HepG2 (cell line): ENCODE measurements around the gene MAPK11. TPM values are rescaled to one million over a fixed set of nuclear protein-coding genes. Genes with fewer than 3 reads are reported as not detected.

ENCODE experiments used
- BRF2 ChIP-seq: sonication (generic); formaldehyde crosslinking; IDR thresholded peaks from 2 replicates; pipeline ENCODE4 v1.8.1; 2022; ENCODE audit warnings: mild to moderate bottlenecking, missing genetic modification reagents
- CAMTA2 ChIP-seq: sonication (generic); formaldehyde crosslinking; IDR thresholded peaks from 2 replicates; pipeline ENCODE4 v1.4.0; 2020; ENCODE audit warnings: mild to moderate bottlenecking, missing genetic modification reagents, borderline replicate concordance
- FOXK1 ChIP-seq: sonication (generic); formaldehyde crosslinking; IDR thresholded peaks from 2 replicates; pipeline ENCODE4 v1.4.0; 2020; ENCODE audit warnings: low read depth, missing genetic modification reagents, borderline replicate concordance
- FOXP1 ChIP-seq, 2 experiments: fragments of 450-650 bp in 1 of 2; IDR thresholded peaks; 2 replicates each; pipeline ENCODE4 v1.6.1; 2017 to 2018; ENCODE audit warnings: antibody characterized with exemption in 1 of 2
- GATAD1 ChIP-seq: IDR thresholded peaks from 2 replicates; pipeline ENCODE4 v1.6.1; 2016; ENCODE audit warnings: missing genetic modification reagents, missing compliant biosample characterization
- LBX2 ChIP-seq: sonication (generic); formaldehyde crosslinking; IDR thresholded peaks from 2 replicates; pipeline ENCODE4 v1.5.0; 2020; ENCODE audit warnings: missing genetic modification reagents, mild to moderate bottlenecking, borderline replicate concordance
- MEIS1 ChIP-seq: sonication (generic); formaldehyde crosslinking; IDR thresholded peaks from 2 replicates; pipeline ENCODE4 v1.9.0; 2021; ENCODE audit warnings: mild to moderate bottlenecking, missing genetic modification reagents, moderate library complexity, borderline replicate concordance
- MLLT10 ChIP-seq: sonication (generic); formaldehyde crosslinking; IDR thresholded peaks from 2 replicates; pipeline ENCODE4 v1.4.0; 2020; ENCODE audit warnings: missing genetic modification reagents
- PAF1 ChIP-seq: IDR thresholded peaks from 2 replicates; pipeline ENCODE4 v1.6.1; 2016; ENCODE audit warnings: missing genetic modification reagents, missing compliant biosample characterization
- RFXAP ChIP-seq: sonication (generic); formaldehyde crosslinking; IDR thresholded peaks from 2 replicates; pipeline ENCODE4 v1.4.0; 2020; ENCODE audit warnings: missing genetic modification reagents, borderline replicate concordance
- RNF2 ChIP-seq: fragments of 450-650 bp; conservative IDR thresholded peaks from 2 replicates; pipeline ENCODE4 v1.6.1; 2016; ENCODE audit warnings: low read depth
- SP4 ChIP-seq: sonication (generic); formaldehyde crosslinking; IDR thresholded peaks from 2 replicates; pipeline ENCODE4 v1.8.1; 2023; ENCODE audit warnings: mild to moderate bottlenecking, missing genetic modification reagents
- TEF ChIP-seq: sonication (generic); formaldehyde crosslinking; IDR thresholded peaks from 2 replicates; pipeline ENCODE4 v1.5.0; 2020; ENCODE audit warnings: missing genetic modification reagents
- THAP11 ChIP-seq: IDR thresholded peaks from 2 replicates; pipeline ENCODE4 v1.6.1; 2016; ENCODE audit warnings: missing biosample characterization, missing genetic modification reagents
- XBP1 ChIP-seq: sonication (generic); formaldehyde crosslinking; IDR thresholded peaks from 2 replicates; pipeline ENCODE4 v1.5.0; 2020; ENCODE audit warnings: missing genetic modification reagents
- ZBTB20 ChIP-seq: sonication (generic); formaldehyde crosslinking; IDR thresholded peaks from 2 replicates; pipeline ENCODE4 v1.8.1; 2023; ENCODE audit warnings: missing genetic modification reagents, low read depth, mild to moderate bottlenecking, borderline replicate concordance
- ZNF383 ChIP-seq: sonication (generic); formaldehyde crosslinking; IDR thresholded peaks from 2 replicates; pipeline ENCODE4 v1.4.0; 2020; ENCODE audit warnings: missing genetic modification reagents, mild to moderate bottlenecking, borderline replicate concordance
- ZNF691 ChIP-seq: sonication (generic); formaldehyde crosslinking; IDR thresholded peaks from 2 replicates; pipeline ENCODE4 v1.4.0; 2020; ENCODE audit warnings: missing genetic modification reagents, low read depth, mild to moderate bottlenecking, borderline replicate concordance
- ZNF841 ChIP-seq: sonication (generic); formaldehyde crosslinking; IDR thresholded peaks from 2 replicates; pipeline ENCODE4 v1.8.1; 2023; ENCODE audit warnings: missing genetic modification reagents, borderline replicate concordance
- polyA plus RNA-seq, 8 experiments: library from polyadenylated mRNA; depleted of rRNA in 3 of 8; stranded (reverse) in 7 of 8; unstranded in 1 of 8; fragments of >200 nt; fragmentation: Illumina TruSeq in 4 of 8; extraction: Trizol in 4 of 8; gene quantifications; 2 replicates each; pipeline versions ENCODE4 v1.2.1 to v1.2.3, GENCODE V29; 2011 to 2016; ENCODE audit warnings: low read depth in 4 of 8, missing spikeins in 1 of 8, mixed read lengths in 1 of 8; ENCODE audit not compliant: insufficient read depth in 1 of 8
- total RNA-seq, 5 experiments: library from RNA; depleted of rRNA; stranded (reverse); fragments of >200 nt; fragmentation: Illumina TruSeq; extraction: Trizol; gene quantifications; 2 replicates each; pipeline ENCODE4 v1.2.3, GENCODE V29; 2016; ENCODE audit warnings: low read depth in 1 of 5
- TF ChIP-seq, protein P1 (sequence below): sonication (generic); formaldehyde crosslinking; IDR thresholded peaks from 2 replicates; pipeline ENCODE4 v1.4.0; 2020; ENCODE audit warnings: missing genetic modification reagents; ENCODE audit errors: not compliant biosample characterization
- TF ChIP-seq, protein P2 (sequence below): sonication (generic); formaldehyde crosslinking; IDR thresholded peaks from 2 replicates; pipeline ENCODE4 v1.4.0; 2020; ENCODE audit warnings: mild to moderate bottlenecking, low read depth, missing genetic modification reagents
- TF ChIP-seq, protein P3 (sequence below): sonication (generic); formaldehyde crosslinking; IDR thresholded peaks from 2 replicates; pipeline ENCODE4 v1.4.0; 2020; ENCODE audit warnings: mild to moderate bottlenecking, missing genetic modification reagents

Gene MAPK11
- total and polyA plus RNA-seq, 2 of the 13 experiments (the other 11 are each of a cell fraction or from before 2014, with no cell fraction given), result 0.15 to 0.17 TPM

DNA sequence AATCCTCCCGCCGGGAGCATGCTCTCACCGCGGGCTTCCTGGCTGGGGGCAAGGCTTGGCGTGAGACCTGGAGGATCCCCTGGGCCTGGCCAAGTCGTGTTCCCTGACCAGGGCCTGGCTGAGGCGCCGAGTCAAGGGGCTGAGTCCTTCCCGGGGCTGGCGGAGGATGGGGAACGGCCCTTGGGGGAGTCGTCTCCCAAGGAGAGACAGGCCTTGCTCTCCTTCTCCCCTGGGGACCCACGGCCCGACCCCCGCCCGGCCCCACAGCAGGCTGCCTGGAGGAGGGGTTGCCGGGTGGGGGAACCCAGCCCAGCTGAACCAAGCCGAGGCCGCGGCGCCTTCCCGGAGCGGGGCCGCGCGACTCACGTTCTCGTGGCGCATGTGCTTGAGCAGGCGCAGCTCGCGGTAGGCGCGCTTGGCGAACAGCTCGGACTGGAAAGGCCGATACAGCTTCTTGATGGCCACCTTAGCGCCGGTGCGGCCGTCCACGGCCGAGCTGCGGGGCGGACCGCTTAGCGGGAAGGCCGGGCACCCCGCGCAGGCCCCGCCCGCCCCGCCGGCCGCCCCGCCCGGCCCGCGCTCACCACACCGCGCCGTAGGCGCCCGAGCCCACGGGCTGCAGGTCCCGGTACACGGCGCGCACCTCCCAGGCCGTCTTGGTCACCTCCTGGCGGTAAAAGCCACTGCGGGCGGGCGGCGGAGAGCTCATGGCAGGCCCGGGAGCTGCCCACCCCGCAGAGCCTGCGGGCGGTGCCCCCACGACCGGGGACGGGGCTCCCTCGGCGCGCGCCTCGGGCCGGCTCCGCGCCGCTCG is 9.2 kb downstream of the MAPK11 start (continued):
- TF ChIP-seq, protein P1, sequence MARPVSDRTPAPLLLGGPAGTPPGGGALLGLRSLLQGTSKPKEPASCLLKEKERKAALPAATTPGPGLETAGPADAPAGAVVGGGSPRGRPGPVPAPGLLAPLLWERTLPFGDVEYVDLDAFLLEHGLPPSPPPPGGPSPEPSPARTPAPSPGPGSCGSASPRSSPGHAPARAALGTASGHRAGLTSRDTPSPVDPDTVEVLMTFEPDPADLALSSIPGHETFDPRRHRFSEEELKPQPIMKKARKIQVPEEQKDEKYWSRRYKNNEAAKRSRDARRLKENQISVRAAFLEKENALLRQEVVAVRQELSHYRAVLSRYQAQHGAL, result no peak
- TF ChIP-seq XBP1 (no peak), PAF1 (CRISPR knock-in tag) (no peak), LBX2 (CRISPR knock-in tag) (no peak), CAMTA2 (CRISPR knock-in tag) (no peak), RFXAP (no peak), GATAD1 (CRISPR knock-in tag) (no peak; the same call in 1 of the 2 replicates), MEIS1 (no peak), TEF (CRISPR knock-in tag) (no peak), ZNF691 (CRISPR knock-in tag) (no peak), THAP11 (CRISPR knock-in tag) (no peak), ZNF841 (CRISPR knock-in tag) (no peak), SP4 (CRISPR knock-in tag) (no peak), BRF2 (no peak), RNF2 (peak; percentile 54; the same call in 1 of the 2 replicates), FOXK1 (CRISPR knock-in tag) (no peak), FOXP1 (IDR thresholded peaks at IDR 0.05) (no peak), FOXP1 (CRISPR knock-in tag; IDR thresholded peaks at IDR 0.05) (no peak), MLLT10 (CRISPR knock-in tag) (no peak), ZBTB20 (no peak), ZNF383 (CRISPR knock-in tag) (no peak)
- TF ChIP-seq, protein P2, sequence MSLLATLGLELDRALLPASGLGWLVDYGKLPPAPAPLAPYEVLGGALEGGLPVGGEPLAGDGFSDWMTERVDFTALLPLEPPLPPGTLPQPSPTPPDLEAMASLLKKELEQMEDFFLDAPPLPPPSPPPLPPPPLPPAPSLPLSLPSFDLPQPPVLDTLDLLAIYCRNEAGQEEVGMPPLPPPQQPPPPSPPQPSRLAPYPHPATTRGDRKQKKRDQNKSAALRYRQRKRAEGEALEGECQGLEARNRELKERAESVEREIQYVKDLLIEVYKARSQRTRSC (CRISPR knock-in tag), result no peak
- TF ChIP-seq, protein P3, sequence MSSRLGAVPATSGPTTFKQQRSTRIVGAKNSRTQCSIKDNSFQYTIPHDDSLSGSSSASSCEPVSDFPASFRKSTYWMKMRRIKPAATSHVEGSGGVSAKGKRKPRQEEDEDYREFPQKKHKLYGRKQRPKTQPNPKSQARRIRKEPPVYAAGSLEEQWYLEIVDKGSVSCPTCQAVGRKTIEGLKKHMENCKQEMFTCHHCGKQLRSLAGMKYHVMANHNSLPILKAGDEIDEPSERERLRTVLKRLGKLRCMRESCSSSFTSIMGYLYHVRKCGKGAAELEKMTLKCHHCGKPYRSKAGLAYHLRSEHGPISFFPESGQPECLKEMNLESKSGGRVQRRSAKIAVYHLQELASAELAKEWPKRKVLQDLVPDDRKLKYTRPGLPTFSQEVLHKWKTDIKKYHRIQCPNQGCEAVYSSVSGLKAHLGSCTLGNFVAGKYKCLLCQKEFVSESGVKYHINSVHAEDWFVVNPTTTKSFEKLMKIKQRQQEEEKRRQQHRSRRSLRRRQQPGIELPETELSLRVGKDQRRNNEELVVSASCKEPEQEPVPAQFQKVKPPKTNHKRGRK (CRISPR knock-in tag), result no peak
